Measurements from ENCODE around the gene IGBP1. TPM values are rescaled to one million over a fixed set of nuclear protein-coding genes. Genes with fewer than 3 reads are reported as not detected.

The IGBP1 gene
- total and polyA plus RNA-seq, 9 of the 15 experiments (the other 6 are each of a cell fraction or from before 2014, with no cell fraction given) = 36.6 to 91.5 (median 52.8) TPM

DNA sequence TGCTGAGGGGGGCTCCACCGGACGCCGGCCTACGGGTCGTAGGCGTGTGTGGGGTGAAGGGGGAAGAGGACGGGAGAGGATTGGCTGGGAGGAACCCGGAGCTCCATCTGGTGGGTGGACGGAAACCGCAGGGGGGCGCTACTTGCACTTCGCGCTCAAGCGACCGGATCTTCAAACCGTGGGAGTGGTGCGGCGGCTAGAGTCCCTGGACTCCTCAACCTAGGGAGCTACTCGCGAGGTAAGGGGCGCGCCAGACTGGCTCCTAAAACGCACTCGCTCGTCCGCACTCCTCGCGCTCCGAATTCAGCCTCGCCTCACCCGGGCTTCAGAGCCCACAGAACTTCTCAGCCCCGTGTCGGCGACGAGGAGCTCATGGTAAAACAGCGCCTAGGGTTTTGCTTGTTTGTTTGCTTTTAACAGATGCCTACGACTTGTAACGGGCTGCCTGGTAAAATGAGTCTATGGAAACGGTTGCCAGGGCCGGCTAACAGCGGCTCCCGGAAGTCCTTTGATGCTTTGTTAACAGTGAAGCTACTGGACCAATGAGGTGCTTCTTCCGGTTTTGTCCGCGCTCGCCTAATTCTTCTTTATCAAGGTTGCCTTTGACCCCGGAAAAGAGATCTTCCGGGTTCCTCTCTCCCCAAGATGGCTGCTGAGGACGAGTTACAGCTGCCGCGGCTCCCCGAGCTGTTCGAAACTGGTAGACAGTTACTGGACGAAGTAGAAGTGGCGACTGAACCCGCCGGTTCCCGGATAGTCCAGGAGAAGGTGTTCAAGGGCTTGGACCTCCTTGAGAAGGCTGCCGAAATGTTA lies at the start of gene IGBP1 (continued):
- TF ChIP-seq, protein P1, sequence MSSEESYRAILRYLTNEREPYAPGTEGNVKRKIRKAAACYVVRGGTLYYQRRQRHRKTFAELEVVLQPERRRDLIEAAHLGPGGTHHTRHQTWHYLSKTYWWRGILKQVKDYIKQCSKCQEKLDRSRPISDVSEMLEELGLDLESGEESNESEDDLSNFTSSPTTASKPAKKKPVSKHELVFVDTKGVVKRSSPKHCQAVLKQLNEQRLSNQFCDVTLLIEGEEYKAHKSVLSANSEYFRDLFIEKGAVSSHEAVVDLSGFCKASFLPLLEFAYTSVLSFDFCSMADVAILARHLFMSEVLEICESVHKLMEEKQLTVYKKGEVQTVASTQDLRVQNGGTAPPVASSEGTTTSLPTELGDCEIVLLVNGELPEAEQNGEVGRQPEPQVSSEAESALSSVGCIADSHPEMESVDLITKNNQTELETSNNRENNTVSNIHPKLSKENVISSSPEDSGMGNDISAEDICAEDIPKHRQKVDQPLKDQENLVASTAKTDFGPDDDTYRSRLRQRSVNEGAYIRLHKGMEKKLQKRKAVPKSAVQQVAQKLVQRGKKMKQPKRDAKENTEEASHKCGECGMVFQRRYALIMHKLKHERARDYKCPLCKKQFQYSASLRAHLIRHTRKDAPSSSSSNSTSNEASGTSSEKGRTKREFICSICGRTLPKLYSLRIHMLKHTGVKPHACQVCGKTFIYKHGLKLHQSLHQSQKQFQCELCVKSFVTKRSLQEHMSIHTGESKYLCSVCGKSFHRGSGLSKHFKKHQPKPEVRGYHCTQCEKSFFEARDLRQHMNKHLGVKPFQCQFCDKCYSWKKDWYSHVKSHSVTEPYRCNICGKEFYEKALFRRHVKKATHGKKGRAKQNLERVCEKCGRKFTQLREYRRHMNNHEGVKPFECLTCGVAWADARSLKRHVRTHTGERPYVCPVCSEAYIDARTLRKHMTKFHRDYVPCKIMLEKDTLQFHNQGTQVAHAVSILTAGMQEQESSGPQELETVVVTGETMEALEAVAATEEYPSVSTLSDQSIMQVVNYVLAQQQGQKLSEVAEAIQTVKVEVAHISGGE (CRISPR knock-in tag; IDR thresholded peaks at IDR 0.05) = peak in 1 of 3 experiments; percentile 86; a peak in 4 of 6 replicates
- no peak for TF ChIP-seq RBM34 (IDR thresholded peaks at IDR 0.05; ENCODE audit: borderline replicate concordance, insufficient read depth, low read length)
- TF ChIP-seq ZNF75A (CRISPR knock-in tag; IDR thresholded peaks at IDR 0.05) = no peak
- TF ChIP-seq MTA1 (IDR thresholded peaks at IDR 0.05; ENCODE audit: borderline replicate concordance) = no peak
- peak; percentile 41; the same call in 1 of the 2 replicates for TF ChIP-seq PML (IDR thresholded peaks at IDR 0.05; ENCODE audit: low read length)
- TF ChIP-seq, protein P2, sequence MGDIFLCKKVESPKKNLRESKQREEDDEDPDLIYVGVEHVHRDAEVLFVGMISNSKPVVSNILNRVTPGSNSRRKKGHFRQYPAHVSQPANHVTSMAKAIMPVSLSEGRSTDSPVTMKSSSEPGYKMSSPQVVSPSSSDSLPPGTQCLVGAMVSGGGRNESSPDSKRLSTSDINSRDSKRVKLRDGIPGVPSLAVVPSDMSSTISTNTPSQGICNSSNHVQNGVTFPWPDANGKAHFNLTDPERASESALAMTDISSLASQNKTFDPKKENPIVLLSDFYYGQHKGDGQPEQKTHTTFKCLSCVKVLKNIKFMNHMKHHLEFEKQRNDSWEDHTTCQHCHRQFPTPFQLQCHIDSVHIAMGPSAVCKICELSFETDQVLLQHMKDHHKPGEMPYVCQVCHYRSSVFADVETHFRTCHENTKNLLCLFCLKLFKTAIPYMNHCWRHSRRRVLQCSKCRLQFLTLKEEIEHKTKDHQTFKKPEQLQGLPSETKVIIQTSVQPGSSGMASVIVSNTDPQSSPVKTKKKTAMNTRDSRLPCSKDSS (IDR thresholded peaks at IDR 0.05; ENCODE audit: low read depth, partially characterized antibody) = no peak
- TF ChIP-seq ZNF780A (CRISPR knock-in tag; IDR thresholded peaks at IDR 0.05) = no peak
- 0 out of 4 replicates have a peak, but pooled peaks of 1 of the 2 experiments have one; percentile 4 for TF ChIP-seq RCOR1 (IDR thresholded peaks at IDR 0.05; ENCODE audit: borderline replicate concordance in 1 of 2, low read depth in 2 of 2, low read length in 2 of 2)
- TF ChIP-seq GABPB1 (CRISPR knock-in tag; IDR thresholded peaks at IDR 0.05) = peak; percentile 71
- TF ChIP-seq SAFB2 (IDR thresholded peaks at IDR 0.05; ENCODE audit: borderline replicate concordance, low read depth, low read length, severe bottlenecking) = no peak
- TF ChIP-seq HMG20B (CRISPR knock-in tag; IDR thresholded peaks at IDR 0.05) = no peak
- TF ChIP-seq, protein P3, sequence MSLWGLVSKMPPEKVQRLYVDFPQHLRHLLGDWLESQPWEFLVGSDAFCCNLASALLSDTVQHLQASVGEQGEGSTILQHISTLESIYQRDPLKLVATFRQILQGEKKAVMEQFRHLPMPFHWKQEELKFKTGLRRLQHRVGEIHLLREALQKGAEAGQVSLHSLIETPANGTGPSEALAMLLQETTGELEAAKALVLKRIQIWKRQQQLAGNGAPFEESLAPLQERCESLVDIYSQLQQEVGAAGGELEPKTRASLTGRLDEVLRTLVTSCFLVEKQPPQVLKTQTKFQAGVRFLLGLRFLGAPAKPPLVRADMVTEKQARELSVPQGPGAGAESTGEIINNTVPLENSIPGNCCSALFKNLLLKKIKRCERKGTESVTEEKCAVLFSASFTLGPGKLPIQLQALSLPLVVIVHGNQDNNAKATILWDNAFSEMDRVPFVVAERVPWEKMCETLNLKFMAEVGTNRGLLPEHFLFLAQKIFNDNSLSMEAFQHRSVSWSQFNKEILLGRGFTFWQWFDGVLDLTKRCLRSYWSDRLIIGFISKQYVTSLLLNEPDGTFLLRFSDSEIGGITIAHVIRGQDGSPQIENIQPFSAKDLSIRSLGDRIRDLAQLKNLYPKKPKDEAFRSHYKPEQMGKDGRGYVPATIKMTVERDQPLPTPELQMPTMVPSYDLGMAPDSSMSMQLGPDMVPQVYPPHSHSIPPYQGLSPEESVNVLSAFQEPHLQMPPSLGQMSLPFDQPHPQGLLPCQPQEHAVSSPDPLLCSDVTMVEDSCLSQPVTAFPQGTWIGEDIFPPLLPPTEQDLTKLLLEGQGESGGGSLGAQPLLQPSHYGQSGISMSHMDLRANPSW (CRISPR knock-in tag; IDR thresholded peaks at IDR 0.05) = no peak
- TF ChIP-seq ETV1 (tag; conservative IDR thresholded peaks at IDR 0.05; ENCODE audit: low read depth) = peak; percentile 88
- TF ChIP-seq NBN (IDR thresholded peaks at IDR 0.05; ENCODE audit: low read depth) = no peak; the same call in 1 of the 2 replicates
- no peak for TF ChIP-seq ZNF444 (CRISPR knock-in tag; IDR thresholded peaks at IDR 0.05)
- no peak for TF ChIP-seq NCOA2 (IDR thresholded peaks at IDR 0.05; ENCODE audit: partially characterized antibody in 2 of 2)
- no peak for TF ChIP-seq MIER1 (IDR thresholded peaks at IDR 0.05; ENCODE audit: low read depth)
- TF ChIP-seq TAF7 (tag; IDR thresholded peaks at IDR 0.05) = peak; percentile 82
- no peak for TF ChIP-seq ZFP1 (CRISPR knock-in tag; IDR thresholded peaks at IDR 0.05)
- TF ChIP-seq RBM39 (optimal IDR thresholded peaks at IDR 0.05; ENCODE audit: low read depth, low read length) = no peak

Measured in K562 (cell line).